ENCODE data around the gene CSK.

Gene CSK

GRCh38 chr15:74845581-74845980 is 63.7 kb downstream of the CSK start:
- no peaks in the 10 kb centered on the region for H3K9me3 ChIP-seq (ENCODE audit: severe bottlenecking)
- no peak overlapping the region for H3K27ac ChIP-seq (ENCODE audit: poor library complexity, severe bottlenecking)
- peaks cover 29% of the 10 kb centered on the region for H3K36me3 ChIP-seq (ENCODE audit: low read depth)
- DNase-seq (ENCODE audit: low spot score) (peak; percentile 44), ATAC-seq (ENCODE audit: low read depth) (no peak)
- TF ChIP-seq, protein P1, sequence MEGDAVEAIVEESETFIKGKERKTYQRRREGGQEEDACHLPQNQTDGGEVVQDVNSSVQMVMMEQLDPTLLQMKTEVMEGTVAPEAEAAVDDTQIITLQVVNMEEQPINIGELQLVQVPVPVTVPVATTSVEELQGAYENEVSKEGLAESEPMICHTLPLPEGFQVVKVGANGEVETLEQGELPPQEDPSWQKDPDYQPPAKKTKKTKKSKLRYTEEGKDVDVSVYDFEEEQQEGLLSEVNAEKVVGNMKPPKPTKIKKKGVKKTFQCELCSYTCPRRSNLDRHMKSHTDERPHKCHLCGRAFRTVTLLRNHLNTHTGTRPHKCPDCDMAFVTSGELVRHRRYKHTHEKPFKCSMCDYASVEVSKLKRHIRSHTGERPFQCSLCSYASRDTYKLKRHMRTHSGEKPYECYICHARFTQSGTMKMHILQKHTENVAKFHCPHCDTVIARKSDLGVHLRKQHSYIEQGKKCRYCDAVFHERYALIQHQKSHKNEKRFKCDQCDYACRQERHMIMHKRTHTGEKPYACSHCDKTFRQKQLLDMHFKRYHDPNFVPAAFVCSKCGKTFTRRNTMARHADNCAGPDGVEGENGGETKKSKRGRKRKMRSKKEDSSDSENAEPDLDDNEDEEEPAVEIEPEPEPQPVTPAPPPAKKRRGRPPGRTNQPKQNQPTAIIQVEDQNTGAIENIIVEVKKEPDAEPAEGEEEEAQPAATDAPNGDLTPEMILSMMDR (IDR thresholded peaks at IDR 0.05; ENCODE audit: poor library complexity, severe bottlenecking), result no peak
- no peak overlapping the region for H3K4me3 ChIP-seq (ENCODE audit: severe bottlenecking)
- no peaks in the 10 kb centered on the region for H3K27me3 ChIP-seq (ENCODE audit: insufficient read depth, poor library complexity, severe bottlenecking)
- H3K4me1 ChIP-seq (ENCODE audit: insufficient read depth, poor library complexity, severe bottlenecking), result peaks cover 4% of the 10 kb centered on the region

- no peak for DNase-seq (ENCODE audit: low spot score)
- Histone ChIP-seq H3K9me3 (ENCODE audit: severe bottlenecking) (no peaks in the 10 kb centered on the region), H3K27ac (ENCODE audit: poor library complexity, severe bottlenecking) (no peak overlapping the region), H3K27me3 (ENCODE audit: insufficient read depth, poor library complexity, severe bottlenecking) (no peaks in the 10 kb centered on the region), H3K36me3 (ENCODE audit: low read depth) (peaks cover 44% of the 10 kb centered on the region), H3K4me1 (ENCODE audit: insufficient read depth, poor library complexity, severe bottlenecking) (no peaks in the 10 kb centered on the region), H3K4me3 (ENCODE audit: severe bottlenecking) (no peak overlapping the region)
- ATAC-seq (ENCODE audit: low read depth), result no peak
- TF ChIP-seq, protein P1 (IDR thresholded peaks at IDR 0.05; ENCODE audit: poor library complexity, severe bottlenecking), result no peak
These were observed 65.6 kb downstream of the CSK start for GRCh38 chr15:74847432-74847831.

GRCh38 chr15:74850393-74850792 is 68.5 kb downstream of the CSK start:
- TF ChIP-seq, protein P1 (IDR thresholded peaks at IDR 0.05; ENCODE audit: poor library complexity, severe bottlenecking), result no peak
- Histone ChIP-seq H3K4me1 (ENCODE audit: insufficient read depth, poor library complexity, severe bottlenecking) (no peaks in the 10 kb centered on the region), H3K9me3 (ENCODE audit: severe bottlenecking) (no peaks in the 10 kb centered on the region), H3K36me3 (ENCODE audit: low read depth) (peaks cover 66% of the 10 kb centered on the region), H3K27ac (ENCODE audit: poor library complexity, severe bottlenecking) (no peak overlapping the region), H3K27me3 (ENCODE audit: insufficient read depth, poor library complexity, severe bottlenecking) (no peaks in the 10 kb centered on the region), H3K4me3 (ENCODE audit: severe bottlenecking) (no peak overlapping the region)
- no peak for DNase-seq (ENCODE audit: low spot score)
- ATAC-seq (ENCODE audit: low read depth), result no peak

DNA sequence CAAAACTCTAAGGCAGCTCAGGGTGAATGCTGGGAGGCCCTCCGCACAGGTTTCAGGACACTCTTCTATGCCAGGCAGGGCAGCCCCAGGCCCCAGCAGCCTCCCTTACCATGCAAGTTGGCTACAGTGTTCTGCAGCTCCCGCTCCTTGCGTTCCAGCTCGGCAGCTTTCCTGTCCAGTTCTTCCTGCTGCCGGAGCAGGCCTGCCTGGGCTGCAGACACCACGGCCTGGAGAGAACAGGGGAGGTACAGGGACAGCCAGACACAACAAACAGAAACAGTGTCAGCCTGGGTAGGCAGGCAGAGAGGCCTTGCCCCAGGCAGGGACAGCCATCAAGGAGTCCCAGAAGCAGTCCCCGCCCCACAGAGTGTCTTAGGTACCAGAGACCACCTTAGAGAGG is 70.1 kb downstream of the CSK start:
- Histone ChIP-seq H3K27ac (ENCODE audit: poor library complexity, severe bottlenecking) (no peak overlapping the region), H3K27me3 (ENCODE audit: insufficient read depth, poor library complexity, severe bottlenecking) (no peaks in the 10 kb centered on the region), H3K36me3 (ENCODE audit: low read depth) (peaks cover 69% of the 10 kb centered on the region), H3K4me3 (ENCODE audit: severe bottlenecking) (no peak overlapping the region), H3K9me3 (ENCODE audit: severe bottlenecking) (no peaks in the 10 kb centered on the region), H3K4me1 (ENCODE audit: insufficient read depth, poor library complexity, severe bottlenecking) (no peaks in the 10 kb centered on the region)
- TF ChIP-seq, protein P1 (IDR thresholded peaks at IDR 0.05; ENCODE audit: poor library complexity, severe bottlenecking), result no peak
- ATAC-seq (ENCODE audit: low read depth) (no peak), DNase-seq (ENCODE audit: low spot score) (no peak)

Measured in RWPE2 (cell line).